ENCODE results near the gene CTNNA2.
A peak's percentile ranks its signal among the peaks of the same experiment; 100 is the strongest.

CTNNA2 gene

DNA sequence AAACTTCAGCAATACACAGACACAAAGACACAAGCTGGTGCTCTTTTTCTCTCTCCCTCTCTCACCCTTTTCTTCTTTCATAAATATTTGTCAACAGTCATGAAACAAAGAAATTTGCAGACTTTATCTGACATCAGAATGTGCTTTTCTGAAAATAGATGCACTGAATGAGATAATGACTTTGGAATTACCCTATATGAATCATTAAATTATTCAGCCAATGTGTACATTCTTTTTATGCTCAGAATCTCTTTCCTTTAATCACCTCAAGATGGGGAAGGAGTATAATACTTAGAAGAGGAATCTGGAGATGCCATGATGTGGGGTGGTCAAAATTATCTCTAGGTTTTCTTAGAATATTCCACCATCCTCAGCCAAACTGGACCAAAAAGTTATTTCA lies 501.8 kb downstream of the CTNNA2 start:
- Mint-ChIP-seq H3K36me3 (ENCODE audit: low read depth) (no peaks in the 10 kb centered on the region), H3K9me3 (no peaks in the 10 kb centered on the region), H3K27me3 (ENCODE audit: low read depth) (no peaks in the 10 kb centered on the region), H3K4me1 (no peaks in the 10 kb centered on the region), H3K27ac (no peak overlapping the region), H3K4me3 (no peak overlapping the region)
- TF ChIP-seq, protein P1, sequence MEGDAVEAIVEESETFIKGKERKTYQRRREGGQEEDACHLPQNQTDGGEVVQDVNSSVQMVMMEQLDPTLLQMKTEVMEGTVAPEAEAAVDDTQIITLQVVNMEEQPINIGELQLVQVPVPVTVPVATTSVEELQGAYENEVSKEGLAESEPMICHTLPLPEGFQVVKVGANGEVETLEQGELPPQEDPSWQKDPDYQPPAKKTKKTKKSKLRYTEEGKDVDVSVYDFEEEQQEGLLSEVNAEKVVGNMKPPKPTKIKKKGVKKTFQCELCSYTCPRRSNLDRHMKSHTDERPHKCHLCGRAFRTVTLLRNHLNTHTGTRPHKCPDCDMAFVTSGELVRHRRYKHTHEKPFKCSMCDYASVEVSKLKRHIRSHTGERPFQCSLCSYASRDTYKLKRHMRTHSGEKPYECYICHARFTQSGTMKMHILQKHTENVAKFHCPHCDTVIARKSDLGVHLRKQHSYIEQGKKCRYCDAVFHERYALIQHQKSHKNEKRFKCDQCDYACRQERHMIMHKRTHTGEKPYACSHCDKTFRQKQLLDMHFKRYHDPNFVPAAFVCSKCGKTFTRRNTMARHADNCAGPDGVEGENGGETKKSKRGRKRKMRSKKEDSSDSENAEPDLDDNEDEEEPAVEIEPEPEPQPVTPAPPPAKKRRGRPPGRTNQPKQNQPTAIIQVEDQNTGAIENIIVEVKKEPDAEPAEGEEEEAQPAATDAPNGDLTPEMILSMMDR (IDR thresholded peaks at IDR 0.05; ENCODE audit: unreplicated experiment in 3 of 3) = no peak

DNA sequence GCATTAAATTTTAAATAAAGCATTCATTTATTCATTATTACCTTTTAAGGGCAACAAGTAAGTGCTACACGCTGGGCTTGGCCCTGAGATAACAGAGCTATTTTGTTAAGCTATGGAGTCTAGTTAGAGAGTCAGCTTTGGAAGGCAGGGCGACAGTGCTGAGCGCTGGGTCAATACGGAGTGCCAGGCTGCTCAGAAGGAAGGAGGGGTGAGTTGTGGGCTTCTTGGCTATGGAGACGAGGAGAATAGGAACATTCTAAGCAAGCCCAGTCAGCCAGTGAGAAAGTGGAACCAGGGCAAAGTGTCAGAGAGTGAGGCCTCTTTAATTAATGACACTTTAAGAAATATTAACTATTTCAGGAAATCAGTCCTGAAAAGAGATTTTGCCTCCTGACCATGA lies 503.3 kb downstream of the CTNNA2 start:
- H3K27ac Mint-ChIP-seq = peak overlapping the region in 1 of 3 experiments; percentile 7
- no peaks in the 10 kb centered on the region for H3K36me3 Mint-ChIP-seq (ENCODE audit: low read depth)
- H3K27me3 Mint-ChIP-seq (ENCODE audit: low read depth) = no peaks in the 10 kb centered on the region
- no peaks in the 10 kb centered on the region for H3K9me3 Mint-ChIP-seq
- no peaks in the 10 kb centered on the region for H3K4me1 Mint-ChIP-seq
- TF ChIP-seq, protein P1 (IDR thresholded peaks at IDR 0.05; ENCODE audit: unreplicated experiment in 3 of 3) = no peak
- no peak overlapping the region for H3K4me3 Mint-ChIP-seq

DNA sequence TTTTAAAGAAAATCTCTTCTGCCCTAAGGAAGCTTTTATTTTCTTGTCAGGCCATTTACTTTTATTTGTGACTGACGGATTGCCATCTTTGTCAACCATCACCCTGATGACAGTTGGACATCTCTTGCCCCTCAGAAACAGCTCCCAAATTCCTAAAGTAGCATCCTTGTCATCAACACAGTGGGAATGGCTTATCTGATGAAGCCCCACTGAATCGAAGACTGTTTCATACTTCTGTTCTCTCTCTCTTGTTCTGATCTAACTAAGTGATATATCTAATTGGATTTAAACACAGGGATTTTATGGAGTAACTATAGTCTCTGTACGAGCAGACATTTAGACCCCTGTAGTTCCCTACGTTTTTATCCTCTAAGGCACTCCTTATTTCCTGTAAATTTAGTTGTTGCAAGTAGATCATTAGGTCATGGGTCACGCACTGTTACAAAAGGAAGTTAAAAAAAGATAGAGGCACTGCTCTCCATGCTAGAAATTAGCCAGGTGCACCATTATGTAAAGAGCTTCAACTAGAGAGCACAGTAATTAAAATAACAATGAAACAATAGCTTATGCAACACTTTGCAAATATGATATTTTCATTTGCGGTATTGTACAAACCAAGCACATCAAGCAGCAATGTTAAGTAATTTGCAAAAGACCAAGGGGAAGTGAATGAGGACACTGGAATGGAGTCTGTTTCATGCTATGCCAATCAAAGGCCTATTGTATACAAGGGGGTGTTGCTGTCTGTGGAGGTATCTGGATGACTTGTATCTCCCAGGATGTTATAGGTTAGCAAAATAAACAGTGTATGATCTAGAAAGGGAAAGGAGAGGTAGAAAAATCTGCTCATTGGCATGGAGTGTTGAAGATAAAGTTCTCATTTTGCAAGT lies 507.0 kb downstream of the CTNNA2 start:
- Mint-ChIP-seq H3K4me3 (no peak overlapping the region), H3K9me3 (no peaks in the 10 kb centered on the region), H3K36me3 (ENCODE audit: low read depth) (no peaks in the 10 kb centered on the region), H3K27me3 (ENCODE audit: low read depth) (no peaks in the 10 kb centered on the region), H3K27ac (no peak overlapping the region), H3K4me1 (no peaks in the 10 kb centered on the region)
- TF ChIP-seq, protein P1 (IDR thresholded peaks at IDR 0.05; ENCODE audit: unreplicated experiment in 3 of 3) = no peak

DNA sequence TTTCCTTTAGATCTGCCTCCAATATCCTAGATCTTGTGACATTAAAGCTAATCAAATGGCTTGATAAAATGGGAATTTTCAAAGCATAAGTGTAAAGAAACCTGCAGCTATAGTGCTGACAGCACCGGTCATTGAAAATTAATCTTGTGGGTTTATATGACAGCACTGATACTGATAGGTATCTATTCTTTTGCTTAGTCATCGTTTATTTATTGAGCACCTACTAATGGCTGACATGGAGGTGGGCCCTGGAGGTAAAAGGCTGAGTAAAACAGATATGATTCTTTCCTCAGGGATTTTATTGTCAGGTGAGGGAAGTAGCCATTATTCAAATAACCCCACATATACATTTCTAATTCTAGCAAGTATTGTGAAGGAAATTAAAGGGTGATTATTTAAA lies 509.2 kb downstream of the CTNNA2 start:
- no peak overlapping the region for H3K27ac Mint-ChIP-seq
- no peaks in the 10 kb centered on the region for H3K4me1 Mint-ChIP-seq
- no peaks in the 10 kb centered on the region for H3K36me3 Mint-ChIP-seq (ENCODE audit: low read depth)
- no peaks in the 10 kb centered on the region for H3K27me3 Mint-ChIP-seq (ENCODE audit: low read depth)
- TF ChIP-seq, protein P1 (IDR thresholded peaks at IDR 0.05; ENCODE audit: unreplicated experiment in 3 of 3) = no peak
- no peaks in the 10 kb centered on the region for H3K9me3 Mint-ChIP-seq
- no peak overlapping the region for H3K4me3 Mint-ChIP-seq

DNA sequence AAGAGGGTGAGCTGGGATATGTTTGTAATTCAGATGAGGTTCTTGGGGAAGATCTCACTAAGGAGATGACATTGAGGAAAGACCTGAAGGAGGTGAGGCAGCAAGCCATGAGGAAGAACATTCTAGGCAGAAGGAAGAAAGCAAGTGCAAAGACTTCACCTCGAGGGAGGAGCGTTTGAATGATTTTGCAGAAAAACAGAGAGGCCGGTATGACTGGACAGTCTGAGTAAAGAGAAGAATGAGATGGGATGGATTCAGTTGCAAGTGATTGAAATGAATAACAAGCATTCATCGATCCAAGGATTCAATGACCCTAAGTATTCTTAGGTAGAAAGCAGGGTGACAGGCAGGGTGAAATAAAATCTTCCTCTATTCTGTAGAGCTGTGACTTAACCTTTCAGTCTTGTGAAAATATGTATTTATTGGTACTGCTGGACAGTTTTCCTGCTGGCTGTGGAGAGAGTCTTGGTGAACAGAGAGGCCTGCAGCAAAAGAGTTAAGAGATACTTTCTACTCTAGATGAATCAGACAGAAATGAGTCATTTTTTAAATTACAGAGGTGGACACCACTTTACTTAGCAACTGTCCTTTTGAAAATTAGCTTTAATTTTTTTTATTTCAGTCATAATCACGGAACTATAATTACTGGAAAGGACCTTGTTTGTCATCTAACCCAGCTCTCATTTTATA lies 513.3 kb downstream of the CTNNA2 start:
- Mint-ChIP-seq H3K9me3 (peaks cover 1% of the 10 kb centered on the region), H3K4me1 (no peaks in the 10 kb centered on the region), H3K4me3 (no peak overlapping the region), H3K36me3 (ENCODE audit: low read depth) (no peaks in the 10 kb centered on the region), H3K27ac (no peak overlapping the region), H3K27me3 (ENCODE audit: low read depth) (no peaks in the 10 kb centered on the region)
- TF ChIP-seq, protein P1 (IDR thresholded peaks at IDR 0.05; ENCODE audit: unreplicated experiment in 3 of 3) = no peak

All from nephron (organoid).